ENCODE results near the gene KNCN.

Gene KNCN

GRCh38 chr1:46526013-46526690, 25.3 kb downstream of the KNCN start:
- no peak for TF ChIP-seq FOXP2 (optimal IDR thresholded peaks at IDR 0.05; ENCODE audit: borderline replicate concordance, extremely low read depth, extremely low read length, insufficient read depth)
- no peak for TF ChIP-seq TAF1 (IDR thresholded peaks at IDR 0.05; ENCODE audit: borderline replicate concordance, insufficient read depth, low read length)
- no peak for TF ChIP-seq POLR2AphosphoS5 (IDR thresholded peaks at IDR 0.05; ENCODE audit: low read depth, low read length)
- no peak for TF ChIP-seq REST (IDR thresholded peaks at IDR 0.05; ENCODE audit: insufficient read depth in 1 of 2, low read depth in 2 of 2, low read length in 2 of 2)
- TF ChIP-seq SIN3A (IDR thresholded peaks at IDR 0.05; ENCODE audit: borderline replicate concordance, insufficient read depth, low read length): no peak

- no peak for TF ChIP-seq SIN3A (IDR thresholded peaks at IDR 0.05; ENCODE audit: borderline replicate concordance, insufficient read depth, low read length)
- no peak for TF ChIP-seq FOXP2 (optimal IDR thresholded peaks at IDR 0.05; ENCODE audit: borderline replicate concordance, extremely low read depth, extremely low read length, insufficient read depth)
- no peak for TF ChIP-seq POLR2AphosphoS5 (IDR thresholded peaks at IDR 0.05; ENCODE audit: low read depth, low read length)
- TF ChIP-seq REST (IDR thresholded peaks at IDR 0.05; ENCODE audit: insufficient read depth in 1 of 2, low read depth in 2 of 2, low read length in 2 of 2): no peak
- no peak for TF ChIP-seq TAF1 (IDR thresholded peaks at IDR 0.05; ENCODE audit: borderline replicate concordance, insufficient read depth, low read length)
Observed at GRCh38 chr1:46525253-46525983, 26.0 kb downstream of the KNCN start.

DNA sequence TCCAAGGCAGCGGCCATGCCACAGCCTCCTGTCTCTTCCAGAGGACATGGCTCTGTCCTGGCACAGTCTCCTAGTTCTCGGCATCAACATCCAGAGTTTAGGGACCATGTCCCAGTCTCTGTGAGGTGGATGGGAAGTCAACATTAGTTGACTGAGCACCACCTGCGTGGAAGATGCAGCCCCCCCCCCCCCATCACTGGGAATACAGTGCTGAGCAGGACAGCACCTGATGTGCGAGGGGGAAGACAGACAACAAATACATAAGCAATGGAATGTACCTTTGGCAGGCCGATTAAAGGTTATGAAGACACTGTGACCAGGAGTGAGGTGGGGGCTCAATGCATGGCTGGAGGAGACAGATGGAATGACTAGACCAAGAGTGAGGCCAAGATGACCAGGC, 26.6 kb downstream of the KNCN start:
- TF ChIP-seq SIN3A (IDR thresholded peaks at IDR 0.05; ENCODE audit: borderline replicate concordance, insufficient read depth, low read length) (no peak), POLR2AphosphoS5 (IDR thresholded peaks at IDR 0.05; ENCODE audit: low read depth, low read length) (no peak), TAF1 (IDR thresholded peaks at IDR 0.05; ENCODE audit: borderline replicate concordance, insufficient read depth, low read length) (no peak), REST (IDR thresholded peaks at IDR 0.05; ENCODE audit: insufficient read depth in 1 of 2, low read depth in 2 of 2, low read length in 2 of 2) (no peak), FOXP2 (optimal IDR thresholded peaks at IDR 0.05; ENCODE audit: borderline replicate concordance, extremely low read depth, extremely low read length, insufficient read depth) (no peak)

- no peak for TF ChIP-seq TAF1 (IDR thresholded peaks at IDR 0.05; ENCODE audit: borderline replicate concordance, insufficient read depth, low read length)
- TF ChIP-seq FOXP2 (optimal IDR thresholded peaks at IDR 0.05; ENCODE audit: borderline replicate concordance, extremely low read depth, extremely low read length, insufficient read depth): no peak
- TF ChIP-seq REST (IDR thresholded peaks at IDR 0.05; ENCODE audit: insufficient read depth in 1 of 2, low read depth in 2 of 2, low read length in 2 of 2): no peak
- no peak for TF ChIP-seq POLR2AphosphoS5 (IDR thresholded peaks at IDR 0.05; ENCODE audit: low read depth, low read length)
- no peak for TF ChIP-seq SIN3A (IDR thresholded peaks at IDR 0.05; ENCODE audit: borderline replicate concordance, insufficient read depth, low read length)
Observed at GRCh38 chr1:46523496-46524353, 27.7 kb downstream of the KNCN start.
